ENCODE results near the gene UBA7. TPM values are rescaled to one million over a fixed set of nuclear protein-coding genes. Genes with fewer than 3 reads are reported as not detected.

The UBA7 gene
- polyA plus RNA-seq, 1 of the 3 experiments (the other 2 are of a cell fraction): 22.6 TPM

GRCh38 chr3:49840388-49840787 lies 26.6 kb upstream of the UBA7 start:
- no peak for TF ChIP-seq USF1 (IDR thresholded peaks at IDR 0.05; ENCODE audit: borderline replicate concordance, low read depth)
- no peak for TF ChIP-seq TCF12 (IDR thresholded peaks at IDR 0.05)
- no peak for TF ChIP-seq CTCF (IDR thresholded peaks at IDR 0.05)
- no peak for TF ChIP-seq GATA2 (CRISPR knock-in tag; IDR thresholded peaks at IDR 0.05)
- TF ChIP-seq FOXJ3 (CRISPR knock-in tag; IDR thresholded peaks at IDR 0.05): no peak
- no peak for TF ChIP-seq REST (IDR thresholded peaks at IDR 0.05; ENCODE audit: low read depth, low read length)
- no peak for TF ChIP-seq RAD21 (IDR thresholded peaks at IDR 0.05; ENCODE audit: low read length)
- no peak for TF ChIP-seq RCOR1 (IDR thresholded peaks at IDR 0.05; ENCODE audit: low read length)
- no peak for TF ChIP-seq TEAD4 (IDR thresholded peaks at IDR 0.05; ENCODE audit: borderline replicate concordance, insufficient read depth)
- TF ChIP-seq RFX5 (IDR thresholded peaks at IDR 0.05; ENCODE audit: low read length): no peak
- no peak for TF ChIP-seq NRF1 (IDR thresholded peaks at IDR 0.05; ENCODE audit: low read depth, low read length)
- TF ChIP-seq POLR2AphosphoS5 (IDR thresholded peaks at IDR 0.05; ENCODE audit: low read depth, low read length): no peak
- TF ChIP-seq YY1 (IDR thresholded peaks at IDR 0.05; ENCODE audit: low read depth): no peak
- TF ChIP-seq SMC3 (IDR thresholded peaks at IDR 0.05; ENCODE audit: low read depth, low read length): no peak
- TF ChIP-seq GABPA (IDR thresholded peaks at IDR 0.05; ENCODE audit: low read depth): no peak
- TF ChIP-seq MEF2A (IDR thresholded peaks at IDR 0.05; ENCODE audit: borderline replicate concordance, low read depth): no peak
- TF ChIP-seq ZBTB33 (IDR thresholded peaks at IDR 0.05; ENCODE audit: borderline replicate concordance, low read depth): no peak
- no peak for TF ChIP-seq NFIC (IDR thresholded peaks at IDR 0.05; ENCODE audit: borderline replicate concordance)
- no peak for TF ChIP-seq MAX (IDR thresholded peaks at IDR 0.05; ENCODE audit: low read depth)
- Histone ChIP-seq H3K9ac (no peak overlapping the region), H3K9me3 (no peaks in the 10 kb centered on the region), H3K27me3 (ENCODE audit: insufficient read depth) (no peaks in the 10 kb centered on the region), H2AFZ (ENCODE audit: low read depth) (no peak overlapping the region), H3K4me2 (no peak overlapping the region), H3K36me3 (replicated peaks in 1 of 2; ENCODE audit: control insufficient read depth in 1 of 2, insufficient read depth in 2 of 2, low read length in 1 of 2) (peaks cover under 1 to 18% of the 10 kb centered on the region in 2 experiments), H3K4me3 (ENCODE audit: low read depth in 2 of 2, low read length in 1 of 2) (no peak overlapping the region), H3F3A (replicated peaks; ENCODE audit: insufficient read depth) (no peaks in the 10 kb centered on the region), H3K27ac (ENCODE audit: low read depth in 2 of 2, low read length in 1 of 2) (peak overlapping the region in 1 of 2 experiments; percentile 93; a peak in 2 of 4 replicates), H4K20me1 (ENCODE audit: insufficient read depth) (no peaks in the 10 kb centered on the region), H3K4me1 (ENCODE audit: control insufficient read depth in 1 of 2, insufficient read depth in 2 of 2, low read depth in 1 of 2, low read length in 1 of 2) (peaks cover 0 to 48% of the 10 kb centered on the region in 2 experiments; a peak in 1 of 4 replicates), H3K9me2 (no peaks in the 10 kb centered on the region), H3K79me2 (ENCODE audit: insufficient read depth) (no peaks in the 10 kb centered on the region)
- ChIA-PET POLR2A (interaction anchor here (3.9 kb wide), 1 partner anchor 36 kb away, joined by 37 read pairs; the partner anchor contains the start of gene INKA1), CTCF (interaction anchor here (0.6 to 14.6 kb wide), 11 partner anchors 8 to 120 kb away, joined by 3 to 386 read pairs (median 16); partner anchors contain the start of genes AMIGO3, CAMKV, CDHR4 and INKA1)
- whole genome bisulfite sequencing (ENCODE audit: low lambda C conversion rate): 67% methylated on average over 1 of the region's 2 CpGs
- no peak for DNase-seq

Data from SK-N-SH (cell line).